A673 (cell line): ENCODE results near the gene SPTAN1. TPM values are rescaled to one million over a fixed set of nuclear protein-coding genes. Genes with fewer than 3 reads are reported as not detected.

ENCODE experiments used
- BruUV-seq: library from RNA; stranded (reverse); fragments of 400-500 nt; replicated peaks from 2 replicates; lab custom pipeline; 2021; lab: Mats Ljungman, UMichigan
- CTCF ChIA-PET: fragments of 300-600 bp; sonication (Branson Sonifier 250); formaldehyde crosslinking; loops from one replicate; lab custom pipeline; 2022; ENCODE audit warnings: antibody characterized with exemption; lab: Charles Lee
- POLR2A ChIA-PET: fragments of 300-600 bp; sonication (Branson Sonifier 250); formaldehyde crosslinking; loops from one replicate; lab custom pipeline; 2022; ENCODE audit warnings: antibody characterized with exemption; ENCODE audit not compliant: low non-redundant PET; lab: Charles Lee
- DNase-seq: peaks from one replicate; pipeline ENCODE4 v3.0.0-alpha.2; 2015; ENCODE audit warnings: low spot score
- H3K27ac ChIP-seq: fragments of 200-600 bp; sonication (generic); 2 replicates; pipeline ENCODE4 v1.5.1; 2016; ENCODE audit warnings: mixed run types, low read depth, mild to moderate bottlenecking, mixed read lengths, antibody characterized with exemption, low read length; ENCODE audit not compliant: poor library complexity, severe bottlenecking
- H3K27me3 ChIP-seq: fragments of 200-600 bp; sonication (generic); replicated peaks from 2 replicates; pipeline ENCODE4 v1.6.1; 2017; ENCODE audit warnings: mixed run types, low read depth, mild to moderate bottlenecking, mixed read lengths, antibody characterized with exemption, low read length; ENCODE audit not compliant: insufficient read depth, poor library complexity
- H3K36me3 ChIP-seq: fragments of 200-600 bp; sonication (generic); 2 replicates; pipeline ENCODE4 v1.6.1; 2016; ENCODE audit warnings: mixed run types, mild to moderate bottlenecking, mixed read lengths, antibody characterized with exemption, low read length; ENCODE audit not compliant: insufficient read depth, poor library complexity, severe bottlenecking
- H3K4me1 ChIP-seq: fragments of 200-600 bp; sonication (generic); 2 replicates; pipeline ENCODE4 v1.6.1; 2017; ENCODE audit warnings: mixed run types, mild to moderate bottlenecking, mixed read lengths, antibody characterized with exemption, low read length; ENCODE audit not compliant: insufficient read depth, poor library complexity, severe bottlenecking
- H3K4me3 ChIP-seq: fragments of 200-600 bp; sonication (generic); 2 replicates; pipeline ENCODE4 v1.5.1; 2016; ENCODE audit warnings: low read depth, mixed run types, mild to moderate bottlenecking, mixed read lengths, low read length; ENCODE audit not compliant: poor library complexity, severe bottlenecking
- H3K9me3 ChIP-seq: fragments of 200-600 bp; sonication (generic); 2 replicates; pipeline ENCODE4 v1.6.1; 2016; ENCODE audit warnings: mixed run types, low read depth, mild to moderate bottlenecking, mixed read lengths, antibody characterized with exemption, low read length; ENCODE audit not compliant: poor library complexity, severe bottlenecking
- EZH2 ChIP-seq: fragments of 200-600 bp; sonication (generic); IDR thresholded peaks from 2 replicates; pipeline ENCODE4 v1.6.1; 2017; ENCODE audit warnings: borderline replicate concordance, low read depth, mild to moderate bottlenecking, mixed read lengths, antibody characterized with exemption, low read length; ENCODE audit not compliant: poor library complexity, severe bottlenecking
- intact Hi-C: fragments of 100-400 bp; cut with micrococcal nuclease; formaldehyde crosslinking; loops from one replicate; pipeline ENCODE4 v1.10.0; 2022; ENCODE audit not compliant: unreplicated experiment
- total RNA-seq: library from RNA; stranded (reverse); gene quantifications from 2 replicates; pipeline ENCODE4 v1.2.3, GENCODE V29; 2021
- TF ChIP-seq, protein P1 (sequence below): fragments of 300-800, 200-600 bp; sonication (generic); conservative IDR thresholded peaks from 2 replicates; pipeline ENCODE4 v1.5.1; 2017; ENCODE audit warnings: low read depth, mild to moderate bottlenecking, antibody characterized with exemption, low read length, moderate library complexity, mixed read lengths

SPTAN1 gene
- total RNA-seq, 1 experiment from 2014 or later, result 262 TPM

DNA sequence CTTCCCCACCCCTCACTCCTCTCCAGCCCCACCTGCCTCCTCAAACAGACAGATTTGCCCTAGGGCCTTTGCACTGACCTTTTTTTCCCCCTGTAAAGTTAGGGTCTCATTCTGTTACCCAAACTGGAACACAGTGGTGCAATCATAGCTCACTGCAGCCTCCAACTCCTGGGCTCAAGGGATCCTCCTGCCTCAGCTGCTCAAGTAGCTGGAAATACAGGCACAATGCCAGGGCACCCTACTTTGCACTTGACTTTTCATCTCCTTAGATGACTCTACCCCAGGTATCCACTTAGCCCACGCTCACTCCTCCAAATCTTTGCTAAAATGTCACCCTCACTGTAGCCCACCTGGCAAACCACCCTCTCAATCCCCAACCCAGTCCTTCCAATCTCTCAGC lies 102.1 kb downstream of the SPTAN1 start:
- BruUV-seq, result no TSS peak
- TF ChIP-seq, protein P1, sequence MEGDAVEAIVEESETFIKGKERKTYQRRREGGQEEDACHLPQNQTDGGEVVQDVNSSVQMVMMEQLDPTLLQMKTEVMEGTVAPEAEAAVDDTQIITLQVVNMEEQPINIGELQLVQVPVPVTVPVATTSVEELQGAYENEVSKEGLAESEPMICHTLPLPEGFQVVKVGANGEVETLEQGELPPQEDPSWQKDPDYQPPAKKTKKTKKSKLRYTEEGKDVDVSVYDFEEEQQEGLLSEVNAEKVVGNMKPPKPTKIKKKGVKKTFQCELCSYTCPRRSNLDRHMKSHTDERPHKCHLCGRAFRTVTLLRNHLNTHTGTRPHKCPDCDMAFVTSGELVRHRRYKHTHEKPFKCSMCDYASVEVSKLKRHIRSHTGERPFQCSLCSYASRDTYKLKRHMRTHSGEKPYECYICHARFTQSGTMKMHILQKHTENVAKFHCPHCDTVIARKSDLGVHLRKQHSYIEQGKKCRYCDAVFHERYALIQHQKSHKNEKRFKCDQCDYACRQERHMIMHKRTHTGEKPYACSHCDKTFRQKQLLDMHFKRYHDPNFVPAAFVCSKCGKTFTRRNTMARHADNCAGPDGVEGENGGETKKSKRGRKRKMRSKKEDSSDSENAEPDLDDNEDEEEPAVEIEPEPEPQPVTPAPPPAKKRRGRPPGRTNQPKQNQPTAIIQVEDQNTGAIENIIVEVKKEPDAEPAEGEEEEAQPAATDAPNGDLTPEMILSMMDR, result no peak
- no peak for TF ChIP-seq EZH2
- intact Hi-C loops, result no loop called here

DNA sequence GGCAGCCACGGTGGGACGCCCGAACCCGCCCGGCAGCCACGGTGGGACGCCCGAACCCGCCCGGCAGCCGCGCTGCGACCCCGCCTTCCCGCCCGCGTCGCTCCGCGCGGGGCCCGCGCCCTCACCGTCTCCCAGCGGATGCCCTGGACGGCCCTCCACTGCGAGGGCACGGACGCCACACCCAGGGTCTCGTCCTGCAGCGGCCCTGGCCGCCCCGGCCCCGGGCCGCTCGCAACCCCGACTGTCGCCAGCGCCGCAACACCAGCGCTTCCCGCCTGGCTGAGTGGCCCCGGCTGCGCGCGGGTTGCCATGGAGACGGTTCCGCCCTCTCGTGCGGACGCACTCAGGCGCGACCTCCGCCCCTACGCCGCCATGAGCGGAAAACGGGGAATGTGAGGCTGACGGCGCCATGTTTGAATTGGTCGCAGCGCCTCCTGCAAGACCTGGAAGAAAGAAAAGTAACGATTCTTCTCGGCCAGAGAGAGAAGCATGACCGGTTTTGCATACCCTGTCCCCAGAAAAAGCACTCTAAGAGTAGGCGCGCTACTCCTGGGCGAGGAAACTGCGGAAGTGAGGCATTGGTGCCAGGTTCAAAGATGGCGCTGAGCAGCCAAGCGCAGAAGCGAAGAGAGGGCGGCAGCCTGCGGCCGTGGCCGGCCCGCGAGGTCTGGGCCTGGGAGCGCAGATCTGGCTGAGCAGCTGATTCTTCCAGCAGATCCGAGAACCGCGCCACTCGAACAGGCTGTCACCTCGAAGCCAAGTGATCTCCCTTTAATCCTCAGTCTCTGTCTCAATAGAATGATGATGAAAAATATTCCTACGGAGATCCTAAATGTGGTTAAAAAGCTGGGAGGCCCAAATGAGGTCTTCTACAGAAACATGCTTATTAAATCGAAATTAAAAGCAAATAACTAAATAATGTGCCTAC lies 104.3 kb downstream of the SPTAN1 start, which contains the start of gene DYNC2I2:
TSS of gene DYNC2I2 (minus strand) at position 432 of the 928 bp plus-strand sequence. CDS start at position 311, 121 bp downstream.
- TF ChIP-seq, protein P1, result no peak
- TF ChIP-seq EZH2, result no peak
- ChIA-PET POLR2A (no interaction called here), CTCF (no interaction called here)
- H3K27ac ChIP-seq, result peak within 1 kb of the TSS; percentile 100
- DNase-seq, result peak; percentile 95
- H3K4me3 ChIP-seq, result peak within 1 kb of the TSS; percentile 69
- BruUV-seq, result no TSS peak
- H3K9me3 ChIP-seq, result no peaks in the 10 kb centered on the region
- H3K36me3 ChIP-seq, result no peaks in the 10 kb centered on the region
- no peaks in the 10 kb centered on the region for H3K4me1 ChIP-seq
- intact Hi-C loops, result no loop called here
- H3K27me3 ChIP-seq, result no peaks in the 10 kb centered on the region

More for the DNA sequence above, 102.1 kb downstream of the SPTAN1 start:
- ChIA-PET CTCF (no interaction called here), POLR2A (no interaction called here)
- H3K27me3 ChIP-seq, result no peaks in the 10 kb centered on the region
- no peak overlapping the region for H3K4me3 ChIP-seq
- H3K9me3 ChIP-seq, result no peaks in the 10 kb centered on the region
- H3K36me3 ChIP-seq, result no peaks in the 10 kb centered on the region
- H3K27ac ChIP-seq, result no peak overlapping the region
- DNase-seq, result no peak
- H3K4me1 ChIP-seq, result no peaks in the 10 kb centered on the region

DNA sequence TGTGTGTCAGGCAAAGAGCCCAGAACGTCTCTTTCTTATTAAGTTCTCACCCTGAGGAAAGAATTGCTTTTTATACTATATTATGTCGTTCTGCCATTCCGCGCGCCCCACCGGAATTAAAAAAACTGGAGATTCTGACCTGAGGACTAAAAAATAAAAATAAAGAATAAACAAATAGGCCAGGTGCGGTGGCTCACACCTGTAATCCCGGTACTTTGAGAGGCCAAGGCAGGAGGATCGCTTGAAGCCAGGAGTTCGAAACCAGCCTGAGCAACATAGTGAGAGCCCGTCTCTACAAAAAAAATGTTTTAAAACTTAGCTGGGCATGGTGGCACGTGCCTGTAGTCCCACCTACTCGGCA lies 104.9 kb downstream of the SPTAN1 start:
- TSS peak; percentile 90 for BruUV-seq
- H3K27me3 ChIP-seq, result no peaks in the 10 kb centered on the region
- peak overlapping the region; percentile 69 for H3K4me3 ChIP-seq
- intact Hi-C loops, result no loop called here
- H3K9me3 ChIP-seq, result no peaks in the 10 kb centered on the region
- CTCF ChIA-PET, result interaction anchor here (0.5 kb wide), 1 partner anchor 20 kb away, joined by 3 read pairs; no protein-coding TSS in a partner anchor
- H3K4me1 ChIP-seq, result no peaks in the 10 kb centered on the region
- H3K36me3 ChIP-seq, result no peaks in the 10 kb centered on the region
- TF ChIP-seq EZH2, result no peak
- TF ChIP-seq, protein P1, result no peak
- POLR2A ChIA-PET, result no interaction called here
- H3K27ac ChIP-seq, result peak overlapping the region; percentile 100
- no peak for DNase-seq
